ENCODE measurements around the gene BIRC3.

- TF ChIP-seq POLR2AphosphoS5 (IDR thresholded peaks at IDR 0.05; ENCODE audit: low read depth, low read length) (no peak), POLR2A (IDR thresholded peaks at IDR 0.05; ENCODE audit: low read depth, low read length) (no peak)
Observed at GRCh38 chr11:102291831-102292230, 25.5 kb upstream of the BIRC3 start.
